ACHN (cell line): Measurements from ENCODE around the gene ENTHD1.
A peak's percentile ranks its signal among the peaks of the same experiment; 100 is the strongest.

Experiments used
- DNase-seq: peaks from one replicate; pipeline ENCODE4 v3.0.0-alpha.2; 2015
- in situ Hi-C: cut with HindIII; loops from 2 replicates; pipeline ENCODE4 v1.10.0; 2017; ENCODE audit warnings: low sequenced_read_pairs, low pct_ligation_motif_present, low pct_unique_long_range_greater_than_20kb

Gene ENTHD1, protein sequence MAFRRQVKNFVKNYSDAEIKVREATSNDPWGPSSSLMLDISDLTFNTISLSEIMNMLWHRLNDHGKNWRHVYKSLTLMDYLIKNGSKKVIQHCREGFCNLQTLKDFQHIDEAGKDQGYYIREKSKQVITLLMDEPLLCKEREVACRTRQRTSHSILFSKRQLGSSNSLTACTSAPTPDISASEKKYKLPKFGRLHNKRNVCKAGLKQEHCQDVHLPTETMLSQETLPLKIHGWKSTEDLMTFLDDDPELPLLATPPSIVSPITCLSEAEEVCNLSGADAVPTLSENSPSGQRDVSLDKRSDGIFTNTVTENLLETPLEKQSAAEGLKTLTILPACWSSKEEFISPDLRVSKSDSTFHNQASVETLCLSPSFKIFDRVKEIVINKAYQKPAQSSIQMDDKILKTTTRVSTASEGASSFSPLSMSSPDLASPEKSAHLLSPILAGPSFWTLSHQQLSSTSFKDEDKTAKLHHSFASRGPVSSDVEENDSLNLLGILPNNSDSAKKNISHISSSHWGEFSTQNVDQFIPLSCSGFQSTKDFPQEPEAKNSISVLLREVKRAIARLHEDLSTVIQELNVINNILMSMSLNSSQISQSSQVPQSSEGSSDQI

GRCh38 chr22:39893526-39893925, at the start of gene ENTHD1:
TSS of gene ENTHD1 (minus strand) at chr22:39893760. CDS start at chr22:39887748, 6,012 bp downstream.
- DNase-seq: no peak
- in situ Hi-C loops: no loop called here

DNA sequence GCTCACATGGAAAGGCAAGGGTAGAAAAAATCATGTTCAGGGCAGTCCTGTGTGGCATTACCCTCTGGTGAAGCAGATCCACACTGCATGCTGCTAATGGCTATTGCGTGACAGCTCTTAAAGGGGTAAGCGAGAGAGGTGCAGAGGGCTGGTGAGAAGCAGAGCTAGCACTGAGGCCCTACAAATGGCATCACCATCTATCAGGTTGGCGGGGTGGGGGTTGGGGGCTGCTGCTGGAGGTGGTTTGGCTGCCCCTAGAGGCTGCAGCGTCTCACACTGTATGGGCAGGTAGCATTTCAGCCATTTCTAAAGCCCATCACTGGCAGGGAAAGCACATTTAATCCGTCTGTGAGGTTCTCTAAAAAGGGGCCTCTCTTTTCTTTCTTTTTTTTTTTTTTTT, 49.8 kb upstream of the ENTHD1 start:
- no peak for DNase-seq
- in situ Hi-C loops: no loop called here

DNA sequence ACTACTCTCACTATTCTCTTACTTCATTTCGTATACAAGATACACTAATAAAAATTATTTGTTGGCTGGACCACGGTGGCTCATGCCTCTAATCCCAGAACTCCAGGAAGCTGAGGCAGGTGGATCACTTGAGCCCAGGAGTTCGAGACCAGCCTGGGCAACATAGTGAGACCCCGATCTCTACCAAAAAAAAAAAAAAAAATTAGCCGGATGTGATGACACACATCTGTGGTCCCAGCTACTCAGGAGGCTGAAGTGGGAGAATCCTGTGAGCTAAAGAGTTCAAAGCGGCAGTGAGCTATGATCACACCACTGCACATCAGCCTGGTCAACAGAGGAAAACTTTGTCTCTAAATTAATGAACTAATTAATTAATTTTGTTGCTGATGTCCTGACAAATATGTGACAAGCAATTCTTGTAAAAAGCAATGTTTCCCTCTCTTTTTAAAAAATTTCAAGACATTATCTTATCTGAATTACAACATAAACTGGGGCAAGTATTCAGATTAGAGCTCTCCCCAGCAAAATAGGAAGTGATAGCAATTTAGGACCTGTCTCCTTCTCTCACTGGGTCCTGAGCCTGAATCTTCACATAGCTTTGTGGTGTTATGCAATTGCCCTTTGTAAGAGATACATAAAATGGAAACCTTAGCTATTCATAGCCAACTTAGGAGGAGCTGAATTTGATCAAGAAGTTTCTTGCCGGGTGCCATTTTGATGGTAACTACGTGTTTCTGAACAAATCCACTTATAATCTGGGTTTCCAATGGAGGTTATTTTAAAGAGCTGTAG, 49.1 kb upstream of the ENTHD1 start:
- in situ Hi-C loops: no loop called here

DNA sequence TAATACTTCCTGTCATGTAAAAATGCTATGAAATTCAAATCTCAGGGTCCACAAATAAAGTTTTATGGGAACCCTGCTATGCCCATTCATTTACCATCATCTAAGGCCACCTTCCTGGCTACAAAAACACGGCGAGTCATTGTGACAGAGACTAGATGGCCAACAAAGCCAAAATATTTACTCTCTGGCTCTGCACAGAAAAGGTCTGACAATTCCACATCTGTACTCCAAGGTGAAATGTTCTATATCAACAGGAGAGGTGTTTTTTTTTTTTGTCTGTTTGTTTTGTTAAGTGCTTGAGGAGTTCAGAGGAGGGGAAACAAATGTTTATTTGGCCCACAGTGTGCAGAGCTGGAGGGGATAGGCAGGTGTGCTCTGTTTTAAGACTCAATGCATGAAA, 48.0 kb upstream of the ENTHD1 start:
- in situ Hi-C loops: no loop called here
- no peak for DNase-seq

More for the DNA sequence above, 49.1 kb upstream of the ENTHD1 start:
- DNase-seq: no peak

- in situ Hi-C loops: no loop called here
- DNase-seq: no peak
These were observed 47.3 kb upstream of the ENTHD1 start for GRCh38 chr22:39940757-39941305.

DNA sequence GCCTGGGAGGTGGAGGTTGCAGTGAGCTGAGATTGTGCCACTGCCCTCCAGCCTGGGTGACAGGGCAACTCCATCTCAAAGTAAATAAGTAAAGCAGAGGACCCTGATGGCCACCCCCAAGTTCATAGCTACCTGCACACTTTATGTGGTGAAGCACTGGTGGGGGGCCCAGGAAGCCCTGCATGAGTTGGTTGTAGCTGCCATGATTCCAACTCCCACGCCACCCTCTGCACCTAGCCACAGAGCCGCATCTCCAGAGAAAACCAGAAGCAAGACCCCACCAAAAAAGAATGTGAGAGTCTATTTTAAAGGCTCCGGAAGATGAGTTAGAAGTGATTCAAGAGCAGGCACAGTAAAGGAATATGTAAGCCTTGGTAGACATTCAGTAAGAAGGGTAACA, 46.3 kb upstream of the ENTHD1 start:
- DNase-seq: no peak
- in situ Hi-C loops: no loop called here

DNA sequence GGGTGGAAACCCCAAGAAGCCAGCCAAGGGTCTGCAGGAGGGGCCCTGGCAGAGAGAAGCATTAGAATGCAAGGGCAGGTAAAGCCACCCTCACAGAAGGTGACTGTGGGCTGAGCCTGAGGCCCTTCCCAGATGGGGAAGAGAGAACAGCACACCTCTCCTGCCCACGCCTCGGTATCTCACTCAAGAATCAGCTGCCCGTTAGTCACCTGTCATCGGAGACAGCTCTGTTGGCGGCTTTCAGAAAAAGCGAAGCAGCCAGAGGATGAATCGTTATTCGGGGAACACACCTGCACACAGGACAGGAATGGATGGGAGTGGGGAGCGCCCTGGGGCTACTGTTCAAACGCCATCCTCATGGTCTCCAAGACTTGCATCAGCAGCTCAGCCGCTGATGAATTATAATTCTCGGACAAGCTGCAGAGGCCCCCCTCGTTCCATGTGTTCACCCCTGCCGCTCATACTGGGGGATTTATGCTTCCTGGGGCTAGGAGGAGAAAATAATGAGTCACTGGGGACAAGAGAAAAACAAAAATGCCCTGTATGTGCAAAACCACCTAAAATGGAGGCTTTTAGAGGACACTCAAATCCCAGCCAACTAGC, 45.0 kb upstream of the ENTHD1 start:
- in situ Hi-C loops: no loop called here
- no peak for DNase-seq

DNA sequence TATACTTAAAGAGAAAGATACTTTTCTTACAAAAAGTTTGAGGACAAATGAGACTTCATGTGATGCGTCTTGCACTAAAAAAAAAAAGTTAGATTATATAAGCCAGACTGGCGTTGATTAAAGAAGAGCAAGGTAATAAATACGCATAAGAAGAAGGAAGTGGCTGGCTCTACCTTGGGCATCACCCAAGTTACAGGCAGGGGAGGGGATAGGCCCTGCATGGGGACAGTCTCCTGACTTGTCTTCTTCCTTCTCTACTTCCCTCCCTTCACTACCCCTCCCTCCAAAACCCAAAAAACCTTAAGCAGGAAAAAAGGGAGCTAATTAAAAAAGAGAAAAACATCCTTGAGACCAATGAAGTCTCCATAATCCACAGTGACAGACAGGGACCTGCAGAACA, 44.3 kb upstream of the ENTHD1 start:
- in situ Hi-C loops: no loop called here
- no peak for DNase-seq

- DNase-seq: no peak
- in situ Hi-C loops: no loop called here
These were observed 43.1 kb upstream of the ENTHD1 start for GRCh38 chr22:39936523-39937145.

DNA sequence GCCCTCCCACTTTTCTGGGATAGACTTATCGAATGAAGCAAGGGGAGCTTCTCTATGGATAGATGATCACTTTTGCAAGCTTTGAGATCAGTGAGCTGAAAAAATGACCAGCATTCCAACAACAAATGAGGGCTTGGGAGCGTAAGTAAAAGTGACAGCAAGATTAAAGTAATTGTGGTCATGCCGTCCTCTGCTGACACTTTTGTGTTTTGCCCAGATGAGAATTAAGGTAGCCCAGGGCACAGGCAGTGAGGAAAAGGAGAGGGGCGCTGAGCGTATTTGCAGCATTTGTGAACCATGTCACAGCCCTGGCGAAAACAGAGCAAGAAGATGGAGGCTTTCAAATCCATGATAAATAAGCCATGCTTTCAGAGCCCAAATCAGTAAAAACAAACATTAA, 42.1 kb upstream of the ENTHD1 start:
- in situ Hi-C loops: no loop called here
- no peak for DNase-seq

GRCh38 chr22:39935116-39935515, 41.6 kb upstream of the ENTHD1 start:
- no peak for DNase-seq
- in situ Hi-C loops: no loop called here

DNA sequence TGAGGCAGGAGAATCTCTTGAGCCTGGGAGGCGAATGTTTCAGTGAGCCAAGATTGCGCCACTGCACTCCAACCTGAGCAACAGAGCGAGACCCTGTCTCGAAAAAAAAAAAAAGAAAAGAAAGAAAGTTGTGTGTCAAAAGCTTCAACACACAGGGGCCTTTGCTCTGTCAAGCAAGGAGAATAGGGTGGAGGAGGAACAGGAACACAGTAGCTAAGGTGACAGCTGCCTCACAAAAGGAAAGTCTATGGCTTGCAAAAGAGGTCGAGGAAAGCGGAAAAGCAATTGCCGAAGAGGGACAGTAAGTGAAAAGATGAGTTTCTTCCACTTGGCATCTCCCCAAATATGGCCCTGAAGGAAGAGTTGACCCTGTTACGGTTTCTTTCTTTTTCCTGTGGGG, 40.2 kb upstream of the ENTHD1 start:
- in situ Hi-C loops: no loop called here
- no peak for DNase-seq

GRCh38 chr22:39932918-39933649, 39.5 kb upstream of the ENTHD1 start:
- DNase-seq: peak; percentile 37
- in situ Hi-C loops: no loop called here

- no peak for DNase-seq
- in situ Hi-C loops: no loop called here
These were observed 38.6 kb upstream of the ENTHD1 start for GRCh38 chr22:39932166-39932565.

GRCh38 chr22:39931251-39931650, 37.7 kb upstream of the ENTHD1 start:
- in situ Hi-C loops: no loop called here
- no peak for DNase-seq

GRCh38 chr22:39928536-39929520, 35.3 kb upstream of the ENTHD1 start:
- no peak for DNase-seq
- in situ Hi-C loops: no loop called here

DNA sequence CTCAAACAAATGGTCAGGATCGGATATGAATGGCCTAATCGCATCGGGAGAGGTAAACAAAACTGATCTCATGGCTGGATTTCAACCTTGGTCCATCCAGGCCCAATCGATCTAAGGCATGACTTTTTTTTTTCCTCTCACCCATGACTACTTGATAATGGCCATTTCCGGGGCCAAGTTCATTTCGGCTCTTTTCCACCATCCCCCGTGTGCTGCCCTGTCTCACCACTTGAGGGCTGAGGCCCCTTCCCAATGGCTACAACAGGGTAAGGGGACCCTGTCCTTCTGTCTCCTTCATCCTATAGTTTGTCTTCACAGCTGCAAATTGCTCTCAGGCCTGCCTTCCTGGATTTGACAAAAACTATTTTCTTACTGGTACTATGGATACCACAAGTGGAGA, 34.0 kb upstream of the ENTHD1 start:
- DNase-seq: no peak
- in situ Hi-C loops: no loop called here
